IMR-90 (cell line): ENCODE measurements around the gene LEP. TPM values are rescaled to one million over a fixed set of nuclear protein-coding genes. Genes with fewer than 3 reads are reported as not detected.

Source experiments
- ATAC-seq: fragments of 200-7000 bp; cut with Tn5 transposase; 2 replicates; pipeline ENCODE4 v1.9.1; 2020; ENCODE audit warnings: low read depth, mild to moderate bottlenecking, moderate library complexity
- BruUV-seq: library from RNA; stranded (reverse); fragments of 400-500 nt; replicated peaks from 2 replicates; lab custom pipeline; 2021; lab: Mats Ljungman, UMichigan
- CTCF ChIA-PET: fragments of 300-600 bp; formaldehyde crosslinking; extraction: SDS; loops from one replicate; lab custom pipeline; 2021; ENCODE audit warnings: antibody characterized with exemption; lab: Yijun Ruan, JAX
- POLR2A ChIA-PET: fragments of 300-600 bp; sonication (Branson Sonifier 250); formaldehyde crosslinking; loops from one replicate; lab custom pipeline; 2022; ENCODE audit warnings: antibody characterized with exemption; ENCODE audit not compliant: unreplicated experiment; lab: Charles Lee
- DNase-seq: peaks from one replicate; pipeline ENCODE4 v3.0.0; 2013
- H2AFZ ChIP-seq: replicated peaks from 2 replicates; pipeline ENCODE3; 2013; ENCODE audit warnings: low read length, mild to moderate bottlenecking; ENCODE audit not compliant: poor library complexity
- H2AK5ac ChIP-seq: 2 replicates; pipeline ENCODE4 v1.6.1; 2013; ENCODE audit warnings: low read depth, low read length, inconsistent platforms
- H2AK9ac ChIP-seq: replicated peaks from 2 replicates; pipeline ENCODE3; 2013; ENCODE audit warnings: mild to moderate bottlenecking, low read depth, low read length, moderate library complexity; ENCODE audit not compliant: poor library complexity
- H2BK120ac ChIP-seq: 2 replicates; pipeline ENCODE4 v1.6.1; 2013; ENCODE audit warnings: low read depth, low read length, inconsistent platforms
- H2BK15ac ChIP-seq: 3 replicates; pipeline ENCODE4 v1.6.1; 2013; ENCODE audit warnings: low read depth, low read length, inconsistent platforms
- H2BK20ac ChIP-seq: 2 replicates; pipeline ENCODE4 v1.6.1; 2013; ENCODE audit warnings: low read depth, mild to moderate bottlenecking, inconsistent platforms, low read length, moderate library complexity
- H2BK5ac ChIP-seq: 2 replicates; pipeline ENCODE4 v1.6.1; 2013; ENCODE audit warnings: mild to moderate bottlenecking, low read depth, low read length, inconsistent platforms; ENCODE audit not compliant: poor library complexity, severe bottlenecking
- H3K14ac ChIP-seq: replicated peaks from 2 replicates; pipeline ENCODE4 v1.6.1; 2013; ENCODE audit warnings: low read depth, low read length, inconsistent platforms
- H3K18ac ChIP-seq: 2 replicates; pipeline ENCODE4 v1.6.1; 2013; ENCODE audit warnings: low read depth, low read length, control low read depth
- H3K23ac ChIP-seq: 2 replicates; pipeline ENCODE4 v1.6.1; 2013; ENCODE audit warnings: low read depth, low read length, inconsistent platforms
- H3K27ac ChIP-seq: 2 replicates; pipeline ENCODE4 v1.5.1; 2013; ENCODE audit warnings: mild to moderate bottlenecking, control low read depth, low read length; ENCODE audit not compliant: insufficient read depth
- H3K27me3 ChIP-seq: 2 replicates; pipeline ENCODE4 v1.6.1; 2013; ENCODE audit warnings: low read length; ENCODE audit not compliant: control insufficient read depth, insufficient read depth
- H3K36me3 ChIP-seq: 2 replicates; pipeline ENCODE4 v1.6.1; 2013; ENCODE audit warnings: low read length, mixed read lengths; ENCODE audit not compliant: control insufficient read depth, insufficient read depth
- H3K4ac ChIP-seq: 2 replicates; pipeline ENCODE4 v1.6.1; 2013; ENCODE audit warnings: low read depth, low read length, inconsistent platforms
- H3K4me1 ChIP-seq: 2 replicates; pipeline ENCODE4 v1.6.1; 2013; ENCODE audit warnings: low read length, mixed read lengths; ENCODE audit not compliant: control insufficient read depth, insufficient read depth
- H3K4me2 ChIP-seq: 2 replicates; pipeline ENCODE4 v1.6.1; 2013; ENCODE audit warnings: low read depth, mild to moderate bottlenecking, control low read depth, low read length, moderate library complexity
- H3K4me3 ChIP-seq: 2 replicates; pipeline ENCODE4 v1.5.1; 2013; ENCODE audit warnings: low read depth, mild to moderate bottlenecking, control low read depth, low read length, moderate library complexity; ENCODE audit not compliant: insufficient read depth
- H3K56ac ChIP-seq: 2 replicates; pipeline ENCODE4 v1.6.1; 2013; ENCODE audit warnings: low read length, inconsistent platforms; ENCODE audit not compliant: insufficient read depth; ENCODE audit errors: extremely low read depth
- H3K79me1 ChIP-seq, 2 experiments: 2 replicates each; pipeline ENCODE4 v1.6.1; 2013; ENCODE audit warnings: low read length in 2 of 2, inconsistent platforms in 1 of 2, low read depth in 1 of 2
- H3K9ac ChIP-seq: 2 replicates; pipeline ENCODE4 v1.6.1; 2013; ENCODE audit warnings: low read depth, low read length, control low read depth
- H3K9me1 ChIP-seq: 2 replicates; pipeline ENCODE4 v1.6.1; 2013; ENCODE audit warnings: low read length, inconsistent platforms; ENCODE audit not compliant: insufficient read depth
- H3K9me3 ChIP-seq: 2 replicates; pipeline ENCODE4 v1.6.1; 2013; ENCODE audit warnings: low read length; ENCODE audit not compliant: control insufficient read depth, insufficient read depth
- H4K20me1 ChIP-seq: 2 replicates; pipeline ENCODE4 v1.6.1; 2013; ENCODE audit warnings: low read length, inconsistent platforms; ENCODE audit not compliant: insufficient read depth
- H4K5ac ChIP-seq: 2 replicates; pipeline ENCODE4 v1.6.1; 2013; ENCODE audit warnings: mild to moderate bottlenecking, low read depth, low read length, control low read depth
- H4K8ac ChIP-seq, 2 experiments: 2 replicates each; pipeline ENCODE4 v1.6.1; 2013; ENCODE audit warnings: low read depth in 2 of 2, low read length in 2 of 2, control low read depth in 1 of 2, inconsistent platforms in 1 of 2
- H4K91ac ChIP-seq: 2 replicates; pipeline ENCODE4 v1.6.1; 2013; ENCODE audit warnings: low read depth, low read length, inconsistent platforms; ENCODE audit not compliant: insufficient read depth
- BHLHE40 ChIP-seq: fragments of 150-350 bp; IDR thresholded peaks from 2 replicates; pipeline ENCODE4 v1.6.1; 2016; ENCODE audit warnings: mild to moderate bottlenecking, low read depth, low read length
- CHD1 ChIP-seq: IDR thresholded peaks from 2 replicates; pipeline ENCODE4 v1.6.1; 2012; ENCODE audit warnings: low read depth, low read length, improper control_type of control experiment
- FOS ChIP-seq: fragments of 150-350 bp; IDR thresholded peaks from 2 replicates; pipeline ENCODE4 v1.6.1; 2016; ENCODE audit warnings: low read depth, low read length
- MAFK ChIP-seq: IDR thresholded peaks from 2 replicates; pipeline ENCODE4 v1.6.1; 2012; ENCODE audit warnings: low read depth, low read length, improper control_type of control experiment
- MAZ ChIP-seq: IDR thresholded peaks from 2 replicates; pipeline ENCODE4 v1.6.1; 2012; ENCODE audit warnings: low read depth, mild to moderate bottlenecking, low read length, improper control_type of control experiment, moderate library complexity, borderline replicate concordance
- MXI1 ChIP-seq: IDR thresholded peaks from 2 replicates; pipeline ENCODE4 v1.6.1; 2012; ENCODE audit warnings: low read depth, mild to moderate bottlenecking, low read length, moderate library complexity, borderline replicate concordance
- NFE2L2 ChIP-seq: fragments of 150-350 bp; IDR thresholded peaks from 2 replicates; pipeline ENCODE4 v1.6.1; 2016; ENCODE audit warnings: low read depth, mild to moderate bottlenecking, low read length
- POLR2A ChIP-seq: IDR thresholded peaks from 2 replicates; pipeline ENCODE4 v1.6.1; 2012; ENCODE audit warnings: mild to moderate bottlenecking, low read depth, low read length
- RAD21 ChIP-seq: IDR thresholded peaks from 2 replicates; pipeline ENCODE4 v1.6.1; 2012; ENCODE audit warnings: low read length, improper control_type of control experiment
- RCOR1 ChIP-seq: IDR thresholded peaks from 2 replicates; pipeline ENCODE4 v1.6.1; 2012; ENCODE audit warnings: mild to moderate bottlenecking, low read length, improper control_type of control experiment; ENCODE audit not compliant: insufficient replicate concordance
- RFX5 ChIP-seq: IDR thresholded peaks from 2 replicates; pipeline ENCODE4 v1.8.0; 2012; ENCODE audit warnings: low read depth, mild to moderate bottlenecking, low read length, moderate library complexity
- SMC3 ChIP-seq: fragments of 150-350 bp; IDR thresholded peaks from 2 replicates; pipeline ENCODE4 v1.6.1; 2016; ENCODE audit warnings: low read depth, mild to moderate bottlenecking, antibody characterized with exemption, low read length, moderate library complexity
- WGBS, 2 experiments: methylation state at CpG; one replicate each; pipeline versions ENCODE4 v1.1.5 to v1.1.7; 2013; ENCODE audit warnings: missing lambda C conversion rate in 2 of 2; ENCODE audit not compliant: insufficient read length in 1 of 2; ENCODE audit errors: extremely low coverage in 2 of 2; 5-methylcytosine and 5-hydroxymethylcytosine counted together
- dilution Hi-C: fragments of 300-500 bp; cut with HindIII; formaldehyde crosslinking; loops from one replicate; pipeline ENCODE4 v1.14.3; 2018; ENCODE audit warnings: low sequenced_read_pairs; ENCODE audit not compliant: unreplicated experiment
- in situ Hi-C: fragments of 300-500 bp; cut with MboI; formaldehyde crosslinking; loops from 3 replicates; pipeline ENCODE4 v1.14.3; 2019; ENCODE audit warnings: low sequenced_read_pairs, inconsistent platforms, mixed read lengths
- intact Hi-C: fragments of 100-400 bp; cut with micrococcal nuclease; formaldehyde crosslinking; loops from 2 replicates; pipeline ENCODE4 v1.10.0; 2022
- polyA plus RNA-seq, 3 experiments: library from polyadenylated mRNA; depleted of rRNA; stranded (reverse); fragments of >200 nt; gene quantifications; 2 replicates each; pipeline ENCODE4 v1.2.3, GENCODE V29; 2012; ENCODE audit warnings: low replicate concordance in 1 of 3
- total RNA-seq: library from RNA; depleted of rRNA; stranded (reverse); fragments of >200 nt; gene quantifications from 2 replicates; pipeline ENCODE4 v1.2.3, GENCODE V29; 2012
- TF ChIP-seq, protein P1 (sequence below): fragments of 150-350 bp; IDR thresholded peaks from 2 replicates; pipeline ENCODE4 v1.6.1; 2017; ENCODE audit warnings: mild to moderate bottlenecking, antibody characterized with exemption, low read length, low read depth
- TF ChIP-seq, protein P2 (sequence below): conservative IDR thresholded peaks from 2 replicates; pipeline ENCODE4 v1.5.1; 2012; ENCODE audit warnings: mild to moderate bottlenecking, low read depth, low read length, improper control_type of control experiment

The LEP gene
- total and polyA plus RNA-seq, 2 of the 4 experiments (the other 2 are of a cell fraction): not detected

DNA sequence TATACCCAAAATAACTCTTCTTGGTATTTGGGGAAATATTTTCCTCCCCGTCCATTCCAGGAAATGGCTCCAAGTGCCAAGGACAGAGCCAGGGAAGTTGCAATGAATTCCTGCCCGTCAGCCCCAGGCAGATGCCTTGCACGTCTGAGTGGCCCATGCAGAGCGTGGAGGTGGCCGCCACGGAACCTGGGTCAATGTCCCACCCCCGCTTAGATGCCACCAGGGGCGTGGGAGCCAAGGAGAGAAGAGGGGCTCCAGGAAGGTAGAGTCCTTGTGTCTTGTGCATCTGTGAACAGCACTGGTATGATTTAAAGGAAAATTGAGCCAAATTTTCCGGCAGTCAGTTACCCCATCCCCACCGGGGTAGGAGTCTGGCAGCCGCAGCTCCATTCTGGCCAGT lies 1.6 kb downstream of the LEP start:
- H2AK9ac ChIP-seq: no peak overlapping the region
- H2BK5ac ChIP-seq: no peak overlapping the region
- no peaks in the 10 kb centered on the region for H4K20me1 ChIP-seq
- H4K8ac ChIP-seq: no peak overlapping the region
- H3K4me3 ChIP-seq: no peak overlapping the region
- no peak overlapping the region for H3K4ac ChIP-seq
- intact Hi-C loops (no loop called here), dilution Hi-C loops (no loop called here), in situ Hi-C loops (no loop called here)
- CTCF ChIA-PET: no interaction called here
- H3K9ac ChIP-seq: no peak overlapping the region
- no peak overlapping the region for H2AFZ ChIP-seq
- H3K18ac ChIP-seq: no peak overlapping the region
- no peak overlapping the region for H3K23ac ChIP-seq
- no TSS peak for BruUV-seq
- TF ChIP-seq, protein P1, sequence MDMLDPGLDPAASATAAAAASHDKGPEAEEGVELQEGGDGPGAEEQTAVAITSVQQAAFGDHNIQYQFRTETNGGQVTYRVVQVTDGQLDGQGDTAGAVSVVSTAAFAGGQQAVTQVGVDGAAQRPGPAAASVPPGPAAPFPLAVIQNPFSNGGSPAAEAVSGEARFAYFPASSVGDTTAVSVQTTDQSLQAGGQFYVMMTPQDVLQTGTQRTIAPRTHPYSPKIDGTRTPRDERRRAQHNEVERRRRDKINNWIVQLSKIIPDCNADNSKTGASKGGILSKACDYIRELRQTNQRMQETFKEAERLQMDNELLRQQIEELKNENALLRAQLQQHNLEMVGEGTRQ: no peak
- TF ChIP-seq MXI1 (no peak), RAD21 (no peak), RCOR1 (no peak), BHLHE40 (no peak), SMC3 (no peak), MAFK (no peak), POLR2A (no peak), NFE2L2 (no peak), MAZ (no peak), FOS (no peak), RFX5 (no peak), CHD1 (no peak)
- TF ChIP-seq, protein P2, sequence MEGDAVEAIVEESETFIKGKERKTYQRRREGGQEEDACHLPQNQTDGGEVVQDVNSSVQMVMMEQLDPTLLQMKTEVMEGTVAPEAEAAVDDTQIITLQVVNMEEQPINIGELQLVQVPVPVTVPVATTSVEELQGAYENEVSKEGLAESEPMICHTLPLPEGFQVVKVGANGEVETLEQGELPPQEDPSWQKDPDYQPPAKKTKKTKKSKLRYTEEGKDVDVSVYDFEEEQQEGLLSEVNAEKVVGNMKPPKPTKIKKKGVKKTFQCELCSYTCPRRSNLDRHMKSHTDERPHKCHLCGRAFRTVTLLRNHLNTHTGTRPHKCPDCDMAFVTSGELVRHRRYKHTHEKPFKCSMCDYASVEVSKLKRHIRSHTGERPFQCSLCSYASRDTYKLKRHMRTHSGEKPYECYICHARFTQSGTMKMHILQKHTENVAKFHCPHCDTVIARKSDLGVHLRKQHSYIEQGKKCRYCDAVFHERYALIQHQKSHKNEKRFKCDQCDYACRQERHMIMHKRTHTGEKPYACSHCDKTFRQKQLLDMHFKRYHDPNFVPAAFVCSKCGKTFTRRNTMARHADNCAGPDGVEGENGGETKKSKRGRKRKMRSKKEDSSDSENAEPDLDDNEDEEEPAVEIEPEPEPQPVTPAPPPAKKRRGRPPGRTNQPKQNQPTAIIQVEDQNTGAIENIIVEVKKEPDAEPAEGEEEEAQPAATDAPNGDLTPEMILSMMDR: no peak
- H4K91ac ChIP-seq: no peak overlapping the region
- H3K27ac ChIP-seq: no peak overlapping the region
- no peak overlapping the region for H3K14ac ChIP-seq
- H3K79me1 ChIP-seq: no peaks in the 10 kb centered on the region
- no peaks in the 10 kb centered on the region for H3K36me3 ChIP-seq
- DNase-seq (no peak), ATAC-seq (no peak)
- peaks cover 17% of the 10 kb centered on the region for H3K9me3 ChIP-seq
- H3K4me1 ChIP-seq: no peaks in the 10 kb centered on the region
- H4K5ac ChIP-seq: no peak overlapping the region
- WGBS, 2 experiments: 67% methylated on average over 1 of the region's 11 CpGs; no CpG with 5 or more reads in 1 of the 2 experiments
- no peaks in the 10 kb centered on the region for H3K9me1 ChIP-seq
- no peak overlapping the region for H3K56ac ChIP-seq
- no peak overlapping the region for H2BK15ac ChIP-seq
- no peak overlapping the region for H3K4me2 ChIP-seq
- H2AK5ac ChIP-seq: no peak overlapping the region
- no peak overlapping the region for H2BK120ac ChIP-seq
- POLR2A ChIA-PET: no interaction called here
- no peak overlapping the region for H2BK20ac ChIP-seq
- H3K27me3 ChIP-seq: peaks cover 53% of the 10 kb centered on the region
